SU-DHL-6 (cell line): ENCODE results near the gene CCNE1.

ENCODE experiments used
- CTCF ChIP-seq: fragments of 200-600 bp; sonication (generic); IDR thresholded peaks from one replicate; pipeline ENCODE4 v1.5.1; 2017; ENCODE audit warnings: antibody characterized with exemption, mild to moderate bottlenecking, low read length, moderate library complexity; ENCODE audit not compliant: insufficient read depth, poor library complexity, severe bottlenecking
- EZH2phosphoT487 ChIP-seq: fragments of 200-600 bp; sonication (generic), shearing (Covaris generic); conservative IDR thresholded peaks from 2 replicates; pipeline ENCODE4 v1.6.1; 2018; ENCODE audit warnings: mild to moderate bottlenecking, antibody characterized with exemption, low read length, moderate library complexity, mixed read lengths

- no peak for TF ChIP-seq CTCF
- no peak for TF ChIP-seq EZH2phosphoT487
Measured at GRCh38 chr19:29831686-29832085, 19.9 kb downstream of the CCNE1 start.
